ENCODE measurements around the gene NPW. TPM values are rescaled to one million over a fixed set of nuclear protein-coding genes. Genes with fewer than 3 reads are reported as not detected.

Gene NPW
- total RNA-seq, 2 experiments from 2014 or later: 0.85 to 3.7 TPM

DNA sequence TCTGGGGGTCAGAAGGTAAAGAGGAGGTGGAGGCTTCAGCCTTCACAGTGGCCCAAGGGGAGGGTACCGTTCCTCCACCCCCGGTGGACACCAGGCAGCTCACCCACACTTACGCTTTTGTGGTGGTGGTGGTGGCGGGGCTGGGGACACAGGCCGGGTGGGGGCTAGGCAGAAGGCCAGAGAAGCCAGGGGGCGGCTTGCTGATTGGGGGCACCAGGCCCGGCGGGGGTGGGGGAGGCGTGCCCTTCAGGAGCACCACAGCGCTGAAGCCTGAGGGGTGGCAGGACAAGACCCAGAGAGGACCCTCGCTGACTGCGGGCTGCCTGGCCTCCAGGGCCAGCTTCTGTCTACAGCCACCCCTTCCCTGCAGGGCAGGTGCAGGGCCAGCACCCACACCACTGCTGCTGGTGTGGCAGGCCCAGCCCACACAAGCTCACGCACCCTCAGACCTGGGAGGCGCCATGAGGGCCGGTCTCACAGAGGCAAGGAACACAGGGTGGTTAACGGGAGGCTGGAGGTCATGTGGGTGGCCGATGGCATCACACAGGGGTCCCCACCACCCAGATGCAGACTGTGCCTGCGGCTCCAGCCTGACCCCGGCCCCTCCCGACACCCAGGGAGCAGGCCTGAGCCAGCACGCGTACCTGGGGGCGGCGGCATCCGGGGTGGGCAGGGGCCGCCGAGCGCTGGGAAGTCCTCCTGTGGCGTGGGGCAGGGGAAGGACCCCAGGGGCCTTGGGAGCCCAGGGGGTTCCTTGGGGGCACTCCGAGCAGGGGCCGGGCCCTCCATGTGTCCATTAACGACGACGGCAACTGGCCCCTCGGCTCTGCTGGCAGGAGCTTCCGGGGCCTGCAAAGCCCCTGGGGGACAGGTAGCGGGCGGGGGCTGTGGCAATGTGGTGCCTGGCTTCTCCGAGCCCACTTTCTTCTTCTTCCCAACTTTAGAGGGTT, 20.5 kb upstream of the NPW start:
- Histone ChIP-seq H3K79me2 (ENCODE audit: insufficient read depth, low read depth, low read length) (no peaks in the 10 kb centered on the region; the same call in 1 of the 2 replicates), H4K20me1 (ENCODE audit: insufficient read depth, low read length) (no peaks in the 10 kb centered on the region; the same call in 1 of the 2 replicates), H3K4me2 (ENCODE audit: low read length) (no peak overlapping the region), H3K9me3 (ENCODE audit: low read length) (no peaks in the 10 kb centered on the region), H3K4me3 (ENCODE audit: low read depth, low read length, poor library complexity, severe bottlenecking) (no peak overlapping the region), H2AFZ (ENCODE audit: low read length) (no peak overlapping the region), H3K27ac (ENCODE audit: low read depth, low read length, poor library complexity, severe bottlenecking) (no peak overlapping the region), H3K9me2 (ENCODE audit: insufficient read depth, low read length) (no peaks in the 10 kb centered on the region), H3K4me1 (ENCODE audit: insufficient read depth, low read length, poor library complexity, severe bottlenecking) (peaks cover 4% of the 10 kb centered on the region), H3K36me3 (ENCODE audit: insufficient read depth, low read length) (peaks cover 84% of the 10 kb centered on the region)
- CTCF ChIA-PET (ENCODE audit: unreplicated experiment): no interaction called here
- intact Hi-C loops (cut with micrococcal nuclease; ENCODE audit: unreplicated experiment): no loop called here
- BruUV-seq (replicated peaks): no TSS peak
- POLR2A ChIA-PET: no interaction called here
- TF ChIP-seq CTCF (conservative IDR thresholded peaks at IDR 0.05; ENCODE audit: low read length): no peak
- TF ChIP-seq EZH2phosphoT487 (IDR thresholded peaks at IDR 0.05; ENCODE audit: borderline replicate concordance, low read depth, low read length): no peak
- no peak for DNase-seq (ENCODE audit: low spot score)

DNA sequence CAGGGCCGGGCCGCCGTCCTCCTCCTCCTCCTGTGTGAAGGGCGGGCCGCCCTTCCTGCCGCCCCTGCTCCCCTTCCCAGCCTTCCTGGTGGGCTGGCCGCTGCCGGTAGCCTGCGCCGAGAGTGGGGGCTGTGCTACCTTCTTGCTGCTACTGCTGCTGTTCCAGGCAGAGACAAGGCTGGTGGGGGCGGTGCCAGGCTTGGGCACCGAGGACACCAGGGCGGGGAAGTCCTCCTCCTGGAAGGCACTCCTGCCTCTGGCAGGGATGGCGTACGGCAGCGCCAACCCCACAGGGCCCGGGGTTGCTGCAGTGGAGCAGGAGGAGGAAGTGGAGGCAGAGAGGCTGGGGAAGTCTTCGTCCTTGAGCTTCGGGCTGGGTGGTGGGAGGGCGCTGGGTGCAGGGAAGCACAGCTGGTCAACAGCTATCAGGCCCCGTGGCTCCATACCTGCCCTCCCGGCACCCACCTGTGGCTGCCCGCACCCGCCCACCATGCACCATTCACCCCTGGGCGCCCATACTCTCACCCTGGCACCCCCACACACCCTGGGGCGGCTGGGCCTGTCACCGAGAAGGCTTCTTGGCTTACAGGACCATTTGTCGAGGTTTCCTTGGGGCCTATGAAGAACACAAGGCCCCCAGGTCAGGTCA, 19.6 kb upstream of the NPW start:
- ChIA-PET CTCF (ENCODE audit: unreplicated experiment) (no interaction called here), POLR2A (no interaction called here)
- H3K36me3 ChIP-seq (ENCODE audit: insufficient read depth, low read length): peaks cover 86% of the 10 kb centered on the region
- H3K79me2 ChIP-seq (ENCODE audit: insufficient read depth, low read depth, low read length): no peaks in the 10 kb centered on the region; the same call in 1 of the 2 replicates
- H2AFZ ChIP-seq (ENCODE audit: low read length): no peak overlapping the region
- no peaks in the 10 kb centered on the region; the same call in 1 of the 2 replicates for H4K20me1 ChIP-seq (ENCODE audit: insufficient read depth, low read length)
- no peak overlapping the region for H3K4me3 ChIP-seq (ENCODE audit: low read depth, low read length, poor library complexity, severe bottlenecking)
- intact Hi-C loops (cut with micrococcal nuclease; ENCODE audit: unreplicated experiment): no loop called here
- H3K4me2 ChIP-seq (ENCODE audit: low read length): no peak overlapping the region
- DNase-seq (ENCODE audit: low spot score): no peak
- TF ChIP-seq EZH2phosphoT487 (IDR thresholded peaks at IDR 0.05; ENCODE audit: borderline replicate concordance, low read depth, low read length) (no peak), CTCF (conservative IDR thresholded peaks at IDR 0.05; ENCODE audit: low read length) (no peak)
- H3K9me2 ChIP-seq (ENCODE audit: insufficient read depth, low read length): no peaks in the 10 kb centered on the region
- H3K9me3 ChIP-seq (ENCODE audit: low read length): no peaks in the 10 kb centered on the region
- peaks cover 9% of the 10 kb centered on the region for H3K4me1 ChIP-seq (ENCODE audit: insufficient read depth, low read length, poor library complexity, severe bottlenecking)
- no peak overlapping the region for H3K27ac ChIP-seq (ENCODE audit: low read depth, low read length, poor library complexity, severe bottlenecking)
- no TSS peak for BruUV-seq (replicated peaks)

All from OCI-LY7 (cell line).